HepG2 (cell line): ENCODE measurements around the gene MAP2K1. TPM values are rescaled to one million over a fixed set of nuclear protein-coding genes. Genes with fewer than 3 reads are reported as not detected.
"Not testable (repeated sequence)": the region's sequence is repeated elsewhere in the genome, so short reads cannot be mapped to it uniquely, and the experiment has no call there.

ENCODE experiments used
- ATAC-seq: fragments of 200-7000 bp; cut with Tn5 transposase; 3 replicates; pipeline ENCODE4 v1.9.1; 2020; ENCODE audit warnings: mild to moderate bottlenecking, moderate library complexity
- BruUV-seq: library from RNA; stranded (reverse); fragments of 400-500 nt; replicated peaks from 2 replicates; lab custom pipeline; 2021; lab: Mats Ljungman, UMichigan
- CTCF ChIA-PET: fragments of 300-600 bp; formaldehyde crosslinking; extraction: SDS; loops from one replicate; lab custom pipeline; 2021; ENCODE audit warnings: low total read pairs, inconsistent platforms, low intra/inter-chr PET ratio; lab: Yijun Ruan, JAX
- POLR2A ChIA-PET: fragments of 350-600 bp; sonication (Branson Sonifier 250); formaldehyde crosslinking; loops from one replicate; lab custom pipeline; 2020; ENCODE audit warnings: antibody characterized with exemption, inconsistent platforms; lab: Yijun Ruan, JAX
- DNase-seq: peaks from one replicate; pipeline ENCODE4 v3.0.0-alpha.2; 2015; ENCODE audit warnings: low spot score
- FAIRE-seq: peaks from 3 replicates; lab custom pipeline; 2011; peaks lifted over from hg19 to GRCh38; lab: Jason Lieb, UNC
- H2AFZ ChIP-seq: one replicate; pipeline ENCODE4 v1.6.1; 2011; ENCODE audit warnings: low read length, inconsistent platforms
- H3K27ac ChIP-seq: fragments of 300-600 bp; 3 replicates; pipeline ENCODE4 v1.8.0; 2011; ENCODE audit warnings: mixed run types, mild to moderate bottlenecking, mixed read lengths, low read length, inconsistent platforms; ENCODE audit not compliant: insufficient read depth; ENCODE audit errors: extremely low read length
- H3K27me3 ChIP-seq, 2 experiments: fragments of 200-600 bp in 1 of 2; 2 replicates in 1 of 2; 3 replicates in 1 of 2; pipeline versions ENCODE4 v1.6.0 to v1.8.0; 2011; ENCODE audit warnings: low read length in 2 of 2, mild to moderate bottlenecking in 2 of 2, moderate library complexity in 2 of 2, inconsistent platforms in 1 of 2; ENCODE audit not compliant: insufficient read depth in 2 of 2, control insufficient read depth in 1 of 2
- H3K36me3 ChIP-seq, 2 experiments: fragments of 200-600 bp in 1 of 2; replicated peaks in 1 of 2; 2 replicates in 1 of 2; 3 replicates in 1 of 2; pipeline versions ENCODE4 v1.5.1 to v1.8.0; 2011; ENCODE audit warnings: low read length in 2 of 2, inconsistent platforms in 1 of 2; ENCODE audit not compliant: insufficient read depth in 2 of 2, control insufficient read depth in 1 of 2
- H3K4me1 ChIP-seq: 2 replicates; pipeline ENCODE4 v1.5.1; 2012; ENCODE audit warnings: low read length, inconsistent platforms; ENCODE audit not compliant: insufficient read depth
- H3K4me2 ChIP-seq: 2 replicates; pipeline ENCODE4 v1.6.0; 2011; ENCODE audit warnings: low read depth, low read length, inconsistent platforms
- H3K4me3 ChIP-seq, 3 experiments: fragments of 200-600 bp in 1 of 3; sonication (generic), shearing (Covaris generic) in 1 of 3; replicated peaks in 1 of 3; 2 replicates each; pipeline ENCODE4 v1.5.1; 2011 to 2016; ENCODE audit warnings: low read length in 3 of 3, inconsistent platforms in 2 of 3, low read depth in 2 of 3, mild to moderate bottlenecking in 2 of 3, control low read depth in 1 of 3, mixed read lengths in 1 of 3; ENCODE audit not compliant: insufficient read depth in 1 of 3
- H3K79me2 ChIP-seq: one replicate; pipeline ENCODE4 v1.6.1; 2011; ENCODE audit warnings: low read length, inconsistent platforms; ENCODE audit not compliant: insufficient read depth
- H3K9ac ChIP-seq: 2 replicates; pipeline ENCODE4 v1.6.0; 2011; ENCODE audit warnings: mild to moderate bottlenecking, low read depth, low read length, inconsistent platforms; ENCODE audit not compliant: insufficient read depth
- H3K9me3 ChIP-seq: 2 replicates; pipeline ENCODE4 v1.5.1; 2012; ENCODE audit warnings: mild to moderate bottlenecking, low read length
- H4K20me1 ChIP-seq: 2 replicates; pipeline ENCODE4 v1.6.0; 2011; ENCODE audit warnings: inconsistent platforms, mild to moderate bottlenecking, low read length, moderate library complexity; ENCODE audit not compliant: insufficient read depth
- CHD4 ChIP-seq: fragments of 200-600 bp; sonication (generic); IDR thresholded peaks from 2 replicates; pipeline ENCODE4 v1.7.0; 2017; ENCODE audit warnings: mild to moderate bottlenecking, low read length, borderline replicate concordance
- DRAP1 ChIP-seq: IDR thresholded peaks from 2 replicates; pipeline ENCODE4 v1.6.1; 2016; ENCODE audit warnings: missing genetic modification reagents, missing compliant biosample characterization
- ELK4 ChIP-seq: sonication (generic); formaldehyde crosslinking; IDR thresholded peaks from 2 replicates; pipeline ENCODE4 v1.9.0; 2021; ENCODE audit warnings: missing genetic modification reagents, borderline replicate concordance
- FUBP1 ChIP-seq: sonication (generic); formaldehyde crosslinking; IDR thresholded peaks from 2 replicates; pipeline ENCODE4 v1.5.1; 2020; ENCODE audit warnings: missing genetic modification reagents, mild to moderate bottlenecking, borderline replicate concordance
- SP4 ChIP-seq: sonication (generic); formaldehyde crosslinking; IDR thresholded peaks from 2 replicates; pipeline ENCODE4 v1.8.1; 2023; ENCODE audit warnings: mild to moderate bottlenecking, missing genetic modification reagents
- ZNF121 ChIP-seq: sonication (generic); formaldehyde crosslinking; IDR thresholded peaks from 2 replicates; pipeline ENCODE4 v1.5.0; 2020; ENCODE audit warnings: mild to moderate bottlenecking, missing genetic modification reagents
- ZNF260 ChIP-seq: sonication (generic); formaldehyde crosslinking; IDR thresholded peaks from 2 replicates; pipeline ENCODE4 v1.4.0; 2020; ENCODE audit warnings: missing genetic modification reagents, low read depth, mild to moderate bottlenecking, borderline replicate concordance
- ZNF263 ChIP-seq: sonication (generic); formaldehyde crosslinking; IDR thresholded peaks from 2 replicates; pipeline ENCODE4 v1.4.0; 2020; ENCODE audit warnings: missing genetic modification reagents
- ZNF431 ChIP-seq: sonication (generic); formaldehyde crosslinking; IDR thresholded peaks from 2 replicates; pipeline ENCODE4 v1.9.0; 2022; ENCODE audit warnings: missing genetic modification reagents, low read depth, mild to moderate bottlenecking, borderline replicate concordance
- WGBS: methylation state at CpG from one replicate; pipeline ENCODE4 v1.1.6; 2017; ENCODE audit warnings: low lambda C conversion rate; 5-methylcytosine and 5-hydroxymethylcytosine counted together
- in situ Hi-C: cut with HindIII; loops from 2 replicates; pipeline ENCODE4 v1.10.0; 2017; ENCODE audit warnings: low pct_unique_long_range_greater_than_20kb; ENCODE audit not compliant: extremely low pct_ligation_motif_present
- intact Hi-C: fragments of 100-400 bp; cut with micrococcal nuclease; formaldehyde crosslinking; loops from one replicate; pipeline ENCODE4 v1.10.0; 2022; ENCODE audit not compliant: unreplicated experiment
- polyA plus RNA-seq, 8 experiments: library from polyadenylated mRNA; depleted of rRNA in 3 of 8; stranded (reverse) in 7 of 8; unstranded in 1 of 8; fragments of >200 nt; fragmentation: Illumina TruSeq in 4 of 8; extraction: Trizol in 4 of 8; gene quantifications; 2 replicates each; pipeline versions ENCODE4 v1.2.1 to v1.2.3, GENCODE V29; 2011 to 2016; ENCODE audit warnings: low read depth in 4 of 8, missing spikeins in 1 of 8, mixed read lengths in 1 of 8; ENCODE audit not compliant: insufficient read depth in 1 of 8
- total RNA-seq, 5 experiments: library from RNA; depleted of rRNA; stranded (reverse); fragments of >200 nt; fragmentation: Illumina TruSeq; extraction: Trizol; gene quantifications; 2 replicates each; pipeline ENCODE4 v1.2.3, GENCODE V29; 2016; ENCODE audit warnings: low read depth in 1 of 5

Gene MAP2K1
- total and polyA plus RNA-seq, 2 of the 13 experiments (the other 11 are each of a cell fraction or from before 2014, with no cell fraction given): 24.1 to 49.2 TPM

- H3K9ac ChIP-seq, intact Hi-C loops, BruUV-seq, H3K9me3 ChIP-seq, ATAC-seq, DNase-seq, FAIRE-seq, H3K4me3 ChIP-seq, H3K4me2 ChIP-seq, H2AFZ ChIP-seq, H3K27ac ChIP-seq, H3K27me3 ChIP-seq, CTCF ChIA-PET: not testable (repeated sequence)
- in situ Hi-C loops: loop anchor here (25.0 kb wide), 1 partner anchor 94 kb away; the partner anchor contains the start of gene SNAPC5
- peak; percentile 55; the same call in 1 of the 2 replicates for TF ChIP-seq ZNF121 (CRISPR knock-in tag)
- Histone ChIP-seq H3K4me1 (peaks cover 49% of the 10 kb centered on the region), H4K20me1 (peaks cover 31% of the 10 kb centered on the region), H3K36me3 (peaks cover 4 to 24% of the 10 kb centered on the region in 2 experiments), H3K79me2 (peaks cover 88% of the 10 kb centered on the region)
- POLR2A ChIA-PET: interaction anchor here (1.4 kb wide), 1 partner anchor 112 kb away, joined by 4 read pairs; the partner anchor contains the start of gene ZWILCH
- WGBS: 92% methylated on average over 1 of the region's 1 CpG
These were observed 6.3 kb downstream of the MAP2K1 start for GRCh38 chr15:66393037-66393436.

GRCh38 chr15:66394472-66394871 is 7.8 kb downstream of the MAP2K1 start:
- Histone ChIP-seq H3K9me3 (no peaks in the 10 kb centered on the region), H4K20me1 (peaks cover 31% of the 10 kb centered on the region), H3K4me2 (no peak overlapping the region), H2AFZ (no peak overlapping the region), H3K9ac (no peak overlapping the region), H3K4me3 (no peak overlapping the region), H3K79me2 (peaks cover 83% of the 10 kb centered on the region), H3K4me1 (peaks cover 35% of the 10 kb centered on the region), H3K27ac (no peak overlapping the region), H3K27me3 (no peaks in the 10 kb centered on the region), H3K36me3 (peaks cover 4 to 33% of the 10 kb centered on the region in 2 experiments; a peak in 4 of 5 replicates)
- CTCF ChIA-PET: no interaction called here
- no peak for TF ChIP-seq DRAP1 (CRISPR knock-in tag)
- TF ChIP-seq ELK4: no peak
- TF ChIP-seq ZNF263 (CRISPR knock-in tag): no peak
- TF ChIP-seq CHD4: no peak
- no peak for TF ChIP-seq FUBP1 (CRISPR knock-in tag)
- TF ChIP-seq SP4 (CRISPR knock-in tag): no peak
- no peak for TF ChIP-seq ZNF260 (CRISPR knock-in tag)
- TF ChIP-seq ZNF431: no peak
- peak; percentile 87; the same call in 1 of the 2 replicates for TF ChIP-seq ZNF121 (CRISPR knock-in tag)
- DNase-seq (no peak), FAIRE-seq (no peak), ATAC-seq (no peak)
- no TSS peak for BruUV-seq
- WGBS: 67% methylated on average over 1 of the region's 1 CpG
- POLR2A ChIA-PET: no interaction called here
- in situ Hi-C loops: loop anchor here (25.0 kb wide), 1 partner anchor 93 kb away; the partner anchor contains the start of gene SNAPC5
- intact Hi-C loops: no loop called here
